Psoas muscle (tissue), 8 donors: ENCODE measurements around the gene TAF11L9. TPM values are rescaled to one million over a fixed set of nuclear protein-coding genes. Genes with fewer than 3 reads are reported as not detected.
"Not testable (repeated sequence)": the region's sequence is repeated elsewhere in the genome, so short reads cannot be mapped to it uniquely, and the experiment has no call there.

Experiments
- ATAC-seq, 4 donors: fragments of 200-7000 bp; cut with Tn5 transposase; one replicate each; pipeline ENCODE4 v1.9.1; 2020; ENCODE audit warnings: moderate library complexity in 3 of 4, mild to moderate bottlenecking in 2 of 4
- DNase-seq, 2 donors: peaks; one replicate each; pipeline ENCODE4 v3.0.0-alpha.2; 2020
- H3K27ac ChIP-seq: fragments of 200-600 bp; one replicate; pipeline ENCODE4 v1.8.0; 2022
- H3K27me3 ChIP-seq, 3 donors: fragments of 200-600 bp in 1 of 3; one replicate each; pipeline versions ENCODE4 v1.6.1 to v1.8.0; 2013 to 2022; ENCODE audit warnings: low read length in 2 of 3, mild to moderate bottlenecking in 2 of 3, moderate library complexity in 1 of 3; ENCODE audit not compliant: insufficient read depth in 3 of 3
- H3K36me3 ChIP-seq, 2 donors: fragments of 200-600 bp in 1 of 2; one replicate each; pipeline versions ENCODE4 v1.6.1 to v1.8.0; 2013 to 2022; ENCODE audit warnings: low read depth in 1 of 2, mild to moderate bottlenecking in 1 of 2, moderate library complexity in 1 of 2; ENCODE audit not compliant: insufficient read depth in 1 of 2
- H3K4me1 ChIP-seq: fragments of 200-600 bp; one replicate; pipeline ENCODE4 v1.8.0; 2022
- H3K4me3 ChIP-seq: fragments of 200-600 bp; one replicate; pipeline ENCODE4 v1.8.0; 2022; ENCODE audit warnings: mild to moderate bottlenecking
- H3K9me3 ChIP-seq: fragments of 200-600 bp; one replicate; pipeline ENCODE4 v1.8.0; 2022
- CTCF ChIP-seq: fragments of 200-600 bp; IDR thresholded peaks from one replicate; pipeline ENCODE4 v1.8.0; 2022; ENCODE audit warnings: antibody characterized with exemption
- WGBS, 3 donors: extraction: QIAGEN DNeasy Blood & Tissue Kit; methylation state at CpG; one replicate each; pipeline versions ENCODE4 v1.1.6 to v1.1.7; 2013; 5-methylcytosine and 5-hydroxymethylcytosine counted together
- intact Hi-C, 2 donors: fragments of 100-400 bp; cut with DNase I; formaldehyde crosslinking; loops; one replicate each; pipeline versions ENCODE4 v1.11.0 to v1.14.2; 2022
- polyA plus RNA-seq, 3 donors: library from polyadenylated mRNA; stranded (reverse); fragments of 200-250 nt; gene quantifications; one replicate each; pipeline ENCODE4 v1.2.3, GENCODE V29; 2013
- total RNA-seq, 4 donors: library from RNA; stranded (reverse); fragmentation: NEBNext Ultra II Directional in 2 of 4; extraction: Animal tissue kit (Norgen Biotek cat#: 25700) in 2 of 4; gene quantifications; one replicate each; pipeline versions ENCODE4 v1.2.1 to v1.2.4, GENCODE V29; 2021 to 2023
- donor health status: healthy with polysubstance abuse.
- donor health status: DM: no; HTN: no; CAD: no; lungs with moderate emphysema.
- donor health status: Bipolar disorder and iron deficiency.
- donor health status: healthy.
- donor health status: DM: yes; HTN: yes; CAD: no.
- donor health status: DM: no; HTN: no; CAD: no.
- donor health status: DM: no; HTN: no; CAD: no.
- donor health status: DM: yes; HTN: yes; CAD: no.

Gene TAF11L9
- total and polyA plus RNA-seq, 7 donors, result not detected

GRCh38 chr5:17614872-17615605 is 20.8 kb upstream of the TAF11L9 start:
- ATAC-seq (no peak), DNase-seq (no peak)
- H3K27ac ChIP-seq, result no peak overlapping the region
- H3K4me1 ChIP-seq, result no peaks in the 10 kb centered on the region
- intact Hi-C loops, result no loop called here
- H3K4me3 ChIP-seq, result no peak overlapping the region
- TF ChIP-seq CTCF, result no peak
- 87 to 89% (median 88%) methylated on average over 17 of the region's 17 CpGs for WGBS, 3 donors
- no peaks in the 10 kb centered on the region for H3K9me3 ChIP-seq
- H3K27me3 ChIP-seq, result no peaks in the 10 kb centered on the region
- H3K36me3 ChIP-seq, result no peaks in the 10 kb centered on the region

DNA sequence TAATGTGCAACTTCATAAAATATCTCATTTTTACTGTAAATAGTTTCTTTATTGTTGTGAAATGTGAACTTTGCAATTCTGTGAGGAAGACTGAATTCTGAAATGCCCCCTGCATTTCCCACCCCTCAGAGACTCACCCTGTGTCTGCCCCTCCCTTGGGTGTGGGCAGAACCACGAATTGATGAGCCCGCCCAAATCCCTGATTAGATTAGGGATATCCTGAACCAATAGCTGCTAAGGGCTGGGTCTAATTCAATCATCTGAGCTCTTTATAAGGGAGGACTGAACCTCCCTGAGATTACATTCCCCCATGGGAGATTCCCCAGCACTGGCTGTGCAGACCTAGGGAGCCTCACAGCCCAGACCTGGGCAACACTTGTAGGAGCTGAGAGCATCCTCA is 15.9 kb upstream of the TAF11L9 start, which contains the start of gene TAF11L12:
Gene TAF11L12, plus strand, starts transcription at position 301 of the 400 bp plus-strand sequence.
- H3K27ac ChIP-seq, H3K4me3 ChIP-seq, ATAC-seq, DNase-seq, H3K36me3 ChIP-seq, H3K9me3 ChIP-seq, H3K4me1 ChIP-seq, intact Hi-C loops, H3K27me3 ChIP-seq: not testable (repeated sequence)
- 68 to 74% (median 69%) methylated on average over 2 of the region's 2 CpGs for WGBS, 3 donors

DNA sequence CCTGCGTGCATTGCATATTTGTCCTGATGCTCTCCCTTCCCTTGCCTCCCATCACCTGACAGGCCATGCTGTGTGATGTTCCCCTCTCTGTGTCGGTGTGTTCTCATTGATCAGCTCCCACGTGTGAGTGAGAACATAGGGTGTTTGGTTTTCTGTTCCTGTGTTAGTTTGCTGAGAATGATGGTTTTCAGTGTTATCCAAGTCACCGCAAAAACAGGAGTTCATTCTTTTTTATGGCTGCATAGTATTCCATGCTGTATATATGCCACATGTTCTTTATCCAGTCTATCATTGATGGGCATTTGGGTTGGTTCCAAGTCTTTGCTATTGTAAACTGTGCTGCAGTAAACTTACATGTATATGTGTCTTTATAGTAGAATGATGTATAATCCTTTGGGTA is 13.3 kb upstream of the TAF11L9 start:
- 80 to 97% (median 94%) methylated on average over 4 of the region's 4 CpGs for WGBS, 3 donors
- H3K4me1 ChIP-seq, H3K4me3 ChIP-seq, H3K27me3 ChIP-seq, H3K27ac ChIP-seq, H3K9me3 ChIP-seq, H3K36me3 ChIP-seq, intact Hi-C loops, DNase-seq, ATAC-seq: not testable (repeated sequence)

DNA sequence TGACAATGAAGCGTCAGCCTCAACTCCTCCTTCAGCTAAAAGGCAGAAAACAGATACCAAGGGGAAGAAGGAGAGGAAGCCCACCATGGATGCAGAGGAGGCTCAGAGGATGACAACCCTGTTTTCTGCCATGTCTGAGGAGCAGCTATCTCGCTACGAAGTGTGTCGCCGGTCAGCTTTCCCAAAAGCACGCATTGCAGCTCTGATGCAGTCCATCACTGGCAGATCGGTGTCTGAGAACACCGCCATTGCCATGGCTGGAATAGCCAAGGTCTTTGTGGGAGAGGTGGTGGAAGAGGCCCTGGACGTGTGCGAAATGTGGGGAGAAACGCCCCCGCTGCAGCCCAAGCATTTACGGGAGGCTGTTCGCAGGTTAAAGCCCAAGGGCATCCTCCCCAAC is 10.8 kb upstream of the TAF11L9 start:
- TF ChIP-seq CTCF, result no peak
- ATAC-seq (no peak), DNase-seq (no peak)
- intact Hi-C loops, result no loop called here
- no peaks in the 10 kb centered on the region for H3K36me3 ChIP-seq
- no peak overlapping the region for H3K4me3 ChIP-seq
- H3K27me3 ChIP-seq, result no peaks in the 10 kb centered on the region
- no peaks in the 10 kb centered on the region for H3K4me1 ChIP-seq
- WGBS, 3 donors, result 92 to 96% (median 92%) methylated on average over 14 of the region's 14 CpGs
- no peak overlapping the region for H3K27ac ChIP-seq
- no peaks in the 10 kb centered on the region for H3K9me3 ChIP-seq

DNA sequence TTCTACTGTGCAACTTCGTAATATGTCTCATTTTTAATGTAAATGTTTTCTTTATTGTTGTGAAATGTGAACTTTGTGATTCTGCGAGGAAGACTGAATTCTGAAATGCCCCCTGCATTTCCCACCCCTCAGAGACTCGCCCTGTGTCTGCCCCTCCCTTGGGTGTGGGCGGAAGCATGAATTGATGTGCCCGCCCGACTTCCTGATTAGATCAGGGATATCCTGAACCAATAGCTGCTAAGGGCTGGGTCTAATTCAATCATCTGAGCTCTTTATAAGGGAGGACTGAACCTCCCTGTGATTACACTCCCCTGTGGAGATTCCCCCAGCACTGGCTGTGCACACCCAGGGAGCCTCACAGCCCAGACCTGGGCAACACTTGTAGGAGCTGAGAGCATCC is 9.7 kb upstream of the TAF11L9 start, which contains the start of gene TAF11L11:
Gene TAF11L11, plus strand, starts transcription at position 304 of the 400 bp plus-strand sequence.
- H3K36me3 ChIP-seq, H3K27me3 ChIP-seq, ATAC-seq, H3K9me3 ChIP-seq, H3K4me1 ChIP-seq, intact Hi-C loops, DNase-seq, H3K4me3 ChIP-seq, H3K27ac ChIP-seq: not testable (repeated sequence)
- WGBS, 3 donors, result 61 to 65% (median 63%) methylated on average over 6 of the region's 6 CpGs

- ATAC-seq, H3K36me3 ChIP-seq, H3K4me1 ChIP-seq, H3K27ac ChIP-seq, H3K9me3 ChIP-seq, H3K27me3 ChIP-seq, intact Hi-C loops, H3K4me3 ChIP-seq, DNase-seq: not testable (repeated sequence)
- WGBS, 3 donors, result no CpG with 5 or more reads among the region's 15 CpGs
Measured at GRCh38 chr5:17597728-17598127, 3.5 kb upstream of the TAF11L9 start, which contains the start of gene TAF11L10. TSS of gene TAF11L10 (minus strand) at chr5:17597828.

- ATAC-seq, intact Hi-C loops, H3K4me3 ChIP-seq, H3K27me3 ChIP-seq, H3K27ac ChIP-seq, H3K36me3 ChIP-seq, H3K4me1 ChIP-seq, H3K9me3 ChIP-seq, DNase-seq: not testable (repeated sequence)
- WGBS, 3 donors, result no CpG with 5 or more reads among the region's 16 CpGs
Measured at GRCh38 chr5:17590860-17591259, 3.3 kb downstream of the TAF11L9 start, which contains the start of gene TAF11L8. TSS of gene TAF11L8 (minus strand) at chr5:17590960.

DNA sequence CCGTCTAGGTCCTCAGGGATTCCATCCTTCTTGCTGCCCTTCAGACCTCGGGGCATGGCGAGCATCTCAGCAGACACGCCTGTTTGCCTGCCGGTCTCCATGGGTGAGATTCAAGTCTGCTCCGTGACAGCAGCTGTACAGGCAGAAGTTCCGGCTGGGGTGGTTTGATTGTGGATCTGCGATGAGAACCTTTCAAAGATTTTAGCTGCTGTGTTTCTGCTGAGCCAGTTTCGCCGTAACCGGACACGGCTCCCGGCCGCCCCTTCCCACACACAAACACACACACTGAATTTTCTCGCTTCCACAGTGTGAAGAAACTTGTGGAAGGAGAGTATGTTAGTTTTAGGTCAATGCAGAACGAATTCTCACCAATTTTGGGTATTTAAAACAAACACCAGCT is 8.5 kb downstream of the TAF11L9 start, which contains the start of gene TAF11L7:
Gene TAF11L7, minus strand, starts transcription at position 101 of the 400 bp plus-strand sequence.
- H3K27me3 ChIP-seq, intact Hi-C loops, H3K36me3 ChIP-seq: not testable (repeated sequence)

More for the DNA sequence above, 8.5 kb downstream of the TAF11L9 start, which contains the start of gene TAF11L7:
- WGBS, 3 donors, result no CpG with 5 or more reads among the region's 16 CpGs
- H3K4me3 ChIP-seq, DNase-seq, H3K9me3 ChIP-seq, ATAC-seq, H3K27ac ChIP-seq, H3K4me1 ChIP-seq: not testable (repeated sequence)
